GM19239 (cell line): ENCODE measurements around the gene PARS2.
"Not testable (repeated sequence)": the region's sequence is repeated elsewhere in the genome, so short reads cannot be mapped to it uniquely, and the experiment has no call there.

Experiments used
- DNase-seq: peaks from one replicate; pipeline ENCODE4 v3.0.0; 2011; ENCODE audit warnings: low spot score; ENCODE audit not compliant: insufficient read length
- FAIRE-seq: peaks from 2 replicates; lab custom pipeline; 2011; peaks lifted over from hg19 to GRCh38; lab: Jason Lieb, UNC

Gene PARS2

GRCh38 chr1:54775828-54776721 lies 11.8 kb upstream of the PARS2 start:
- not testable (repeated sequence) for FAIRE-seq

GRCh38 chr1:54774820-54775498 lies 10.6 kb upstream of the PARS2 start:
- FAIRE-seq, result no peak

More at GRCh38 chr1:54775828-54776721, 11.8 kb upstream of the PARS2 start:
- not testable (repeated sequence) for DNase-seq

GRCh38 chr1:54772951-54773350 lies 8.6 kb upstream of the PARS2 start:
- FAIRE-seq (no peak), DNase-seq (no peak)

More at GRCh38 chr1:54774820-54775498, 10.6 kb upstream of the PARS2 start:
- DNase-seq, result no peak

- DNase-seq (no peak), FAIRE-seq (no peak)
These were observed 3.8 kb upstream of the PARS2 start for GRCh38 chr1:54768093-54768492.

GRCh38 chr1:54767526-54767925 lies 3.2 kb upstream of the PARS2 start:
- no peak for DNase-seq
- FAIRE-seq, result no peak

GRCh38 chr1:54766726-54767125 lies 2.4 kb upstream of the PARS2 start:
- no peak for DNase-seq
- no peak for FAIRE-seq

- FAIRE-seq (no peak), DNase-seq (no peak)
These were observed 719 bp upstream of the PARS2 start for GRCh38 chr1:54764922-54765561.

- no peak for DNase-seq
- peak; percentile 47 for FAIRE-seq
These were observed 549 bp downstream of the PARS2 start for GRCh38 chr1:54763816-54764132.

GRCh38 chr1:54758678-54759348 lies 5.5 kb downstream of the PARS2 start:
- no peak for FAIRE-seq
- DNase-seq, result no peak

- DNase-seq (no peak), FAIRE-seq (no peak)
These were observed 6.5 kb downstream of the PARS2 start for GRCh38 chr1:54757833-54758232.

- DNase-seq, result no peak
- no peak for FAIRE-seq
These were observed 9.6 kb downstream of the PARS2 start for GRCh38 chr1:54754486-54755285.

GRCh38 chr1:54754045-54754444 lies 10.3 kb downstream of the PARS2 start:
- no peak for FAIRE-seq
- no peak for DNase-seq

- no peak for DNase-seq
- no peak for FAIRE-seq
These were observed 12.9 kb downstream of the PARS2 start for GRCh38 chr1:54751426-54751825.

GRCh38 chr1:54750596-54750995 lies 13.7 kb downstream of the PARS2 start:
- FAIRE-seq, result no peak

GRCh38 chr1:54748094-54748835 lies 16.1 kb downstream of the PARS2 start:
- FAIRE-seq (no peak), DNase-seq (no peak)

More at GRCh38 chr1:54750596-54750995, 13.7 kb downstream of the PARS2 start:
- no peak for DNase-seq

- no peak for DNase-seq
- no peak for FAIRE-seq
These were observed 18.5 kb downstream of the PARS2 start for GRCh38 chr1:54745864-54746263.

- FAIRE-seq (no peak), DNase-seq (no peak)
These were observed 19.0 kb downstream of the PARS2 start for GRCh38 chr1:54745274-54745673.

- no peak for FAIRE-seq
- no peak for DNase-seq
These were observed 19.6 kb downstream of the PARS2 start for GRCh38 chr1:54744696-54745095.
